GM18520 (cell line): ENCODE measurements around the gene PHAX.
"Not testable (repeated sequence)": the region's sequence is repeated elsewhere in the genome, so short reads cannot be mapped to it uniquely, and the experiment has no call there.

Experiments
- ATAC-seq: cut with Tn5 transposase; IDR thresholded peaks from one replicate; pipeline ENCODE4 v1.9.1; 2021; ENCODE audit not compliant: unreplicated experiment

The PHAX gene, protein sequence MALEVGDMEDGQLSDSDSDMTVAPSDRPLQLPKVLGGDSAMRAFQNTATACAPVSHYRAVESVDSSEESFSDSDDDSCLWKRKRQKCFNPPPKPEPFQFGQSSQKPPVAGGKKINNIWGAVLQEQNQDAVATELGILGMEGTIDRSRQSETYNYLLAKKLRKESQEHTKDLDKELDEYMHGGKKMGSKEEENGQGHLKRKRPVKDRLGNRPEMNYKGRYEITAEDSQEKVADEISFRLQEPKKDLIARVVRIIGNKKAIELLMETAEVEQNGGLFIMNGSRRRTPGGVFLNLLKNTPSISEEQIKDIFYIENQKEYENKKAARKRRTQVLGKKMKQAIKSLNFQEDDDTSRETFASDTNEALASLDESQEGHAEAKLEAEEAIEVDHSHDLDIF

DNA sequence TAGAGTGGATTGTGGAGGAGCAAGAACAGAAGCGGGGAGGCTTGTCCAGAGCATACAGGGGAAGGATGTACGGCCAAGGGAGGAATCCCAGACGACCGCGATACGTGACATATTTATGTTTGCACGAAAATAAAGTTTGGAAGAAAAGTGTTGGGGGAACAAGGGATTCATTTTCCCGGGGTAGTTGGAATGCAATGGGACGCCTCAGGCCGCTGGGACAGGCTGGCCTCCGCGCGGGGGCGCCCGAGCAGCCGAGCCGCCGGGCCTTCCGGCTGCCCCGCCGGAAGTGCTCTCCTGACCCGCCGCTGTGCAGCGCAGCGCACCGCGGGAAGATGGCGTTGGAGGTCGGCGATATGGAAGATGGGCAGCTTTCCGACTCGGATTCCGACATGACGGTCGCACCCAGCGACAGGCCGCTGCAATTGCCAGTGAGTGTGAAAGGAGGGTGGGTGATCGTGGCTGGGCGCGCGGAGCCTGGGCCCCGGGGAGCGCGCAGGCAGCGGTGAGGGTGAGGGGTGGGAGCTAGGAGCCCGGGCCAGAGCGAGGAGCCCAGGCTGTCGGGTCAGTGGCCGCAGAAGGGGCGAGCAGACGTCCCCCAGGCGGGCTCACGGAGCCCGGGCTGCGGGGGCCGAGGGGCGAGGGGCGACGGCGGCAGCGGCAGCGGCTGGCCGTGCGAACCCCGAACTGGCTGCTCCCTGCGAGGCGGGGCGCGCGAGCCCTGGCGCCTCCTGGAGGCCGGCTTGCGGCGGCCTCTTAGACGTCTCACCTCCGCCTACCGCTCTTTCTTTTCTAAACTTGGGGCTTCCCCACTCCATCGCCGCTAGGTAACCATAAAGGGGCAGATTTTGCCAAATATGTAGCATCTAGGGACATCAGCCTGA, at the start of gene PHAX:
Gene PHAX, plus strand, starts transcription at position 317 of the 881 bp plus-strand sequence. Its CDS starts 16 bp downstream, at position 333.
- ATAC-seq, result peak; percentile 91

DNA sequence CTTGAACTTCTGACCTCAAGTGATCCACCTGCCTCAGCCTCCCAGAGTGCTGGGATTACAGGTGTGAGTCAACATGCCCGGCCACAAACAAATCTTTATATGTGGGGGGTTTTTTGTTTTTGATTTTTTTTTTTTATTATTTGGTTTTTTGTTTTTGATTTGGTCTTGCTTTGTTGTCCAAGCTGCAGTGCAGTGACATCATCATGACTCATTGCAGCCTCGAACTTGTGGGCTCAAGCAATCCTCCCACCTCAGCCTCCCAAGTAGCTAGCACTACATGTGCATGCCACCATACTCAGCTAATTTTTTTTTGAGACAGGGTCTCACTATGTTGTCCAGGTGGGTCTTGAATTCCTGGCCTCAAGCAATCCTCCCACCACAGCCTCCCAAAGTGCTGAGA, 48.1 kb upstream of the PHAX start:
- ATAC-seq, result no peak

DNA sequence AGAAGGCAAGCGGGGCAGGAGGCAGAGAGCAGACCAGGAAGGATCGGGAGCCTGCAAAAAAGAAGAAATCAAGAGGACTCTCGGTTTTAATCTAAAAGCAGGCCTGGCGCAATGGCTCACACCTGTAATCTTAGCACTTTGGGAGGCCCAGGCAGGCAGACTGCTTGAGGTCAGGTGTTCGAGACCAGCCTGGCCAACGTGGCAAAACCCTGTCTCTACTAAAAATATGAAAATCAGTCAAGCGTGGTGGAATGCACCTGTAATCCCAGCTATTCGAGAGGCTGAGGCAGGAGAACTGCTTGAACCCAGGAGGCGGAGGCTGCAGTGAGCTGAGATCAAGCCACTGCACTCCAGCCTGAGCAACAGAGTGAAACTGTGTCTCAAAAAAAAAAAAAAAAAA, 45.6 kb upstream of the PHAX start:
- ATAC-seq, result not testable (repeated sequence)

DNA sequence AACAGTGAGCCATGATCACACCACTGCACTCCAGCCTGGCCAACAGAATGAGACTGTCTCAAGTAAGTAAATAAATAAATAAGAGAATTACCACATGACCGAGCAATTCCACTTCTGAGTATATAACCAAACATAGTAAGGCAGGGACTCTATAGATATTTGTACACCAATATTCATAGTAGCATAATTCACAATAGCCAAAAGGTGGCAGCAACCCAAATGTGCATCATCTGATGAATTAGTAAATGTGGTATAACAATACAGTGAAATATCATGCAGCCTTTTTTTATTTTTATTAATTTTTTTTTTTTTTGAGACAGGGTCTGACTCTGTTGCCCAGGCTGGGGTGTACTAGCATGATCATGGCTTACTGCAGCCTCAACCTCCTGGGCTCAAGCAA, 38.8 kb upstream of the PHAX start:
- ATAC-seq, result no peak

DNA sequence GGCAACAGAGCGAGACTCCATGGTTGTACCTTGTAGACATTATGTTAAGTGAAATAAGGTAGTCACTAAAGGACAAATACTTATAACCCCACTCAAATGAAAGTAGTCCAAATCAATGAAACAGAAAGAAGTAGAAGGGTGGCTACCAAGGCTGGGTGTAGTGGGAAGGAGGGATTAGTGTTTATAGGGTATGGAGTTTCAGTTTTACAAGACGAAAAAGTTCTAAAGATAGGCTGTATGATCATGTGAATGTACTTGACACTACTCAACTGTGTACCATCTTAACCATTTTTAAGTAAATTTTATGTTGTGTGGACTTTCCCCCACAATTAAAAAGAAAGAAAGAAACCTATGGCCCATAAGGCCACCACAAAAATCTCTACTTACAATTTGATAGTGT, 37.9 kb upstream of the PHAX start:
- ATAC-seq, result peak; percentile 83

DNA sequence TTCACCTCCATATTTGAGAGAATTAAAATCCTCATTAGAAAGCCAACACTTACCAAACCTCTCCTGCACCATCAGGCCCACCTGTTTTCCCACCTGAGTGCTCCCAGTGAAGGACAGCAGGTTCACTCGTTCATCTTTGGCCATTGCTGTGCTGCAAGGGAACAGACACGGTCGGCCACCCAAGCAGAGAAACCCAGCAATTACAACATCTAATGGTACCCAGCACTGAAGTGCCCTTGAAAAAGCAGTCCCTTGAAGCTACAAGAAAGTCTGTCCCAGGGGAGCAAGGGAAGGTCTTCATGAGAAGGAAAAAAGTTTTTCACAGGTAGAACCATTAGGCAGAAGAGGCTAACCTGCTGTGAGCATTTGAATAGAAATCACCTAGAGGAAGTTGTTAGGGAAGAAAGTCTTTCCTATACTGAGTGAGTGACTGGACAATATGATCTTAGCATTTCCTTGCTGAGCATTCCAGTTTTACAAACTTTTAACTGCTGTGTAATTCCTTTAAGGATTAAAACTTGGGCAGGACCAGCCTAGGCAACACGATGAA, 32.5 kb upstream of the PHAX start:
- ATAC-seq, result no peak

DNA sequence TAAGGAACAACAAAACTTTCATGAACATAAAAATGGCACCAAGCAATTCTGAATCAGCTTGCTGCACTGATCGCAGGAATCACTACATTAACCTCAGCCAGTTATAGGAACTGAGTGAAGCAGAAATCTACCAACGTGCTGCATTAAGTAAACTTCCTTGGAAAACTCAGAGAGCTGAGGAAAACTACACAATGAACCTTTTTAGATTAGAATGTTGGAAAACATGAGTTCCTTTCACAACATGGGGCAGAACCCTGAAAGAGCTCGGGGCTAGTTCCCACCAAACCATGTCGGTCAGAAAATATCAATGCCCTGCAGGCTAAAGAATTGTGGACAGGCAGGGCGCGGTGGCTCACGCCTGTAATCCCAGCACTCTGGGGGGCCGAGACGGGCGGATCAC, 25.1 kb upstream of the PHAX start:
- no peak for ATAC-seq

DNA sequence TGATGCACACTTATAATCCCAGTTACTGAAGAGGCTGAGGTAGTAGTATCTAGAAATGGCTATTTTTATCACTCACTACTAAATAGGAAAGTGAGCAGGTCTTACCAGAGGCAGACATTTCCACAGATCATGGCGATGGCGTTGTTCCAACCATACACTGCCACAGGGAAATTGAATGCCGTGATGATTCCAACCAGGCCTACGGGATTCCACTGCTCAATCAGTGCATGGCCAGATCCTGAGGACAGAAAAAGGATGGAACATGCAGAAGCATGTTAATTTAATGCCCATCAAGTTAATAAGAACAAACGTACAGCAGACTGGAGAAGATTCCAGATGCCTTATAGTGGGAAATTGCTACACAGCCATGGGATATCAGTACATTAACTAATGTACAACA, 23.8 kb upstream of the PHAX start:
- ATAC-seq, result no peak

DNA sequence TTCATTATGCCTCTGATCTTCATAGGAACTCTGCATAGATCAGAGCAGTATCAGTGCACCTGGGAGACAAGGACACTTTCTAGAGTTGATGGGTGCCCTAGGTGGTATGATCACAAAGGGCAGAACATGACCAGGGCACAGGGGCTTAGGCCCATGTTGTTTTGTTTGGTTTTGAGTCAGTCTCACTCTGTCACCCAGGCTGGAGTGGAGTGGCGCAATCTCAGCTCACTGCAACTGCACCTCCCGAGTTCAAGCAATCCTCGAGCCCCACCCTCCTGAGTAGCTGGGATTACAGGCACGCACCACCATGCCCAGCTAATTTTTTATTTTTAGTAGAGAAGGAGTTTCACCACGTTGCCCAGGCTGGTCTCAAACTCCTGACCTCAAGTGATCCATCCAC, 23.3 kb upstream of the PHAX start:
- ATAC-seq, result no peak

DNA sequence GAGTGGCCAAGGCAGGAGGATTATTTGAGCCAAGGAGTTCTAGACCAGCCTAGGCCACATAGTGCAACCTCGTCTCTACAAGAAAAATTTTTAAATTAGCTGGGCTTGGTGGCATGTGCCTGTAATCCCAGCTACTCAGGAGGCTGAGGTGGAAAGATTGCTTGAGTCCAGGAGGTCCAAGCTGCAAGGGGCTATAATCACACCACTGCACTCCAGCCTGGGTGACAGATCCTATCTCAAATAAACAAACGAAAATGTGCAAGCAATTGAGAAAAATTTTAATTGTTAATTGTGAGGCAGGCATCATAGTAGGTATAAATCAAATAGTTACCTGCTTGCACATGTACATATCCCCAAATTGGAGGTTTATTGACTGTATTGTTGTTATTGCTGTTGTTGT, 21.0 kb upstream of the PHAX start:
- ATAC-seq, result no peak

DNA sequence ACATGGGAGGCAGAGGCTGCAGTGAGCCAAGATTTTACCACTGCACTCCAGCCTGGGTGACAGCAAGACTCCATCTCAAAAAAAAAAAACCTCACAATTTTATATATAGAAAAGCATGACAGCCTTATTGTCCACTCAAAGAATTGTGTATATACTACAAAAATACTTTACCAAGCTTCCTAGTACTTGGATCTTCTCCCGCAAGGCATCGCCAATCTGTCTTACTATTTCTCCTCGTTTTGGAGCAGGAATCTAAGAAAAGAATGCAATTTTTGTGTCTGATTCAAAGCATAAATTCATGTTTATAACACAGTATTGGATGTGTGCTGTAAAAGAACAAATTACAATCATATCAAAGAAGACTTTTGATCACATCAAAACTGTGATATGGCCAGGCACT, 17.0 kb upstream of the PHAX start:
- ATAC-seq, result no peak

DNA sequence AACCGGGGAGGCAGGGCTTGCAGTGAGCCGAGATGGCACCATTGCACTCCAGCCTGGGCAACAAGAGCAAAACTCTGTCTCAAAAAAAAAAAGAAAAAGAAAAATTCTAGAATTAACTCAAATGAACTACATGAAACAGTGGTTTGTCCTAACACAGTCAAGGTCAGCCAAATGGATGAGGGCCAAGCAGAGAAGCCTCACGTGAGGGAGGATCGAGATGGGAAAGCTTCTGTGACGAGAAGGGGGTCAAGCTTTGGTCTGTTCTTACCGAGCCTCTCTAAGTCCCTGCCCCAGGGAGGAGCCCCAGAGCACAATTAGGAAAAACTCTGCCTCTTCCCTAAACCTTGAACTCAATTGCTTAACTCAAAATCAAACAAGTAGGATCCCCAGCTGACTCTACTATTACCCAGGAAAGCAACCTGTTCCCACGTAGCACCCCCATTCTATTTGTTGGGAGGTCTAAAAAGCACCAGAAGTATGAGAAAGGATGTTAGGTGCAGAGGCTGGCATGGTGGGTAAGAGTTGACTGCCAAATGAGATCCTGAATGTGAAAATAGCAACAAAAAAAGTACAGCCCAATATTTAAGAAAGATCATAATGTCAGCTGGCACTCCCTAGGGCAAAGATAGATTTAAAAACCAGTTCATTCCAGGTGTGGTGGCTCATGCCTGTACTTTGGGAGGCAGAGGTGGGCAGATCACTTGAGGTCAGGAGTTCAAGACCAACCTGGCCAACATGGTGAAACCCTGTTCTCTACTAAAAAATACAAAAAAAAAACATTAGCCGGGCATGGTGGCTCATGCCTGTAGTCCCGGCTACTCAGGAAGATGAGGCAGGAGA, 13.0 kb upstream of the PHAX start:
- no peak for ATAC-seq

DNA sequence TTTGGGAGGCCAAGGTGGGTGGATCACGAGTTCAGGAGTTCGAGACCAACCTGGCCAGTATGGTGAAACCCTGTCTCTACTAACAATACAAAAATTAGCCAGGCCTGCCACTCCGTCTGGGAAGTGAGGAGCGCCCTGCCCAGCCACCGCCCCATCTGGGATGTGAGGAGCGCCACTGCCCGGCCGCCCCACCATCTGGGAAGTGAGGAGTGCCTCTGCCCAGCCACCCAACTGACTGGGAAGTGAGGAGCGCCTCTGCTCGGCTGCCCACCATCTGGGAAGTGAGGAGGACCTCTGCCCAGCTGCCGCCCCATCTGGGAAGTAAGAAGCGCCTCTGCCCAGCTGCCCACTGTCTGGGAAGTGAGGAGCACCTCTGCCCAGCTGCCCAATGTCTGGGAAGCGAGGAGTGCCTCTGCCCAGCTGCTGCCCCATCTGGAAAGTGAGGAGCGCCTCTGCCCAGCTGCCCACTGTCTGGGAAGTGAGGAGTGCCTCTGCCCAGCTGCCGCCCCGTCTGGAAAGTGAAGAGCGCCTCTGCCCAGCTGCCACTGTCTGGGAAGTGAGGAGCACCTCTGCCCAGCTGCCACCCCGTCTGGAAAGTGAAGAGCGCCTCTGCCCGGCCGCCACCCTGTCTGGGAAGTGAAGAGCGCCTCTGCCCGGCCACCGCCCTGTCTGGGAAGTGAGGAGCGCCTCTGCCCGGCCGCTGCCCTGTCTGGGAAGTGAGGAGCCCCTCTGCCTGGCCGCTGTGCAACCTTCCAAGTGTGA, 11.0 kb upstream of the PHAX start:
- no peak for ATAC-seq

DNA sequence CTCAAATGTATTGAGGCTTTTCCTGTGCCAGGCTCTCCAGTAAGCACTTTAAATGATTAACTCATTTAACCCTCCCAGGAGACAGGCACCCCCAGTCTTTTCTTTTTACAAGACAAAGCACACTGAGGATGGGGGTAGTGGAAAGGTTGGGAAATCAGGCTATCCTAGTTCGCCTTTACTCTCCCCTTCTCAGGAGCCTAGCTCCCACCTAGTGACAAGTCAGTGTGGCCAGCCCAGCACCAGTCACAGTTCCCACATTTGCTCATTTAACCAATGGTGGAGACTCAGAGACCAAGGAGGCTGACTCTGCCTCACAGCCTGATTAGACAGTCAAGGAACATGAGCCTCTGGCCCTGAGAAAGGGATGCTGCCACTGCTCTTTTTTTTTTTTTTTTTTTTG, 9.2 kb upstream of the PHAX start:
- ATAC-seq, result no peak

DNA sequence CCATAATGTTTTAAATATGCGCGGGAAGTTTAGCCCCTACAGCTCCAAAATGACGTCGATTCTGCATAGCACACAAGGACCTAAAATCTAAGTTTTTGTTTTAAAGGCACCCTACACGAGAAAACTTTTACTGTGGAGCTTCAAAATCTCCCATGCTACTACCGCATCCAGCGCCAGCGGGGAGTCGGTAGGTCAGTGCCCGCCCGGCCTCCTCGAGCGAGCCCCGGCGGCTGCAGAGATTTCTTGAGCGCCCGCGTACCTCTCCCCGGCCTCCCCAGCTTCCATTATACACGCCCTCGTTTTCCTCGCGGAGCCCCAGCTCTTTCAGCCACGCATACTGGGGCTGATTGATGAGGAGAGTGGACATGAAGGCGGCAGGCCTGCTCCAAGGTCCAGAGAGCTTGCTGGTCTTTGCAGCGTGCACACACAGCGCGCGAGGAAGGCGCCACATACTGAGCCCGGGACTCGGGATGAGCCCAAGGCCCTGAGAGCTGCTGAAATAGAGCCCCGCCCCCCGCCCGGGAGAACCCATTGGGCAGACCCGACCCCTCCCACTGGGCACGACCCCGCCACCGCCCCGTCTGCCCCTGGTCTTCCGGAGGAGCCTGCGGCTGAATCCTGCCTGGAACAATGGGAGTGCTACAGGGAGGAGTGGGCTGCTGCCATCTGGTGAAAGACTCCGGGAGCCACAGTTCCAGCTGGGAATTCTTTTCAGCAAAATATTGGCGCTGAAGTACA, 5.8 kb upstream of the PHAX start, which contains the start of gene ALDH7A1:
Gene ALDH7A1, minus strand, starts transcription at position 472 of the 738 bp plus-strand sequence. Its CDS starts 21 bp downstream, at position 451.
- no peak for ATAC-seq

DNA sequence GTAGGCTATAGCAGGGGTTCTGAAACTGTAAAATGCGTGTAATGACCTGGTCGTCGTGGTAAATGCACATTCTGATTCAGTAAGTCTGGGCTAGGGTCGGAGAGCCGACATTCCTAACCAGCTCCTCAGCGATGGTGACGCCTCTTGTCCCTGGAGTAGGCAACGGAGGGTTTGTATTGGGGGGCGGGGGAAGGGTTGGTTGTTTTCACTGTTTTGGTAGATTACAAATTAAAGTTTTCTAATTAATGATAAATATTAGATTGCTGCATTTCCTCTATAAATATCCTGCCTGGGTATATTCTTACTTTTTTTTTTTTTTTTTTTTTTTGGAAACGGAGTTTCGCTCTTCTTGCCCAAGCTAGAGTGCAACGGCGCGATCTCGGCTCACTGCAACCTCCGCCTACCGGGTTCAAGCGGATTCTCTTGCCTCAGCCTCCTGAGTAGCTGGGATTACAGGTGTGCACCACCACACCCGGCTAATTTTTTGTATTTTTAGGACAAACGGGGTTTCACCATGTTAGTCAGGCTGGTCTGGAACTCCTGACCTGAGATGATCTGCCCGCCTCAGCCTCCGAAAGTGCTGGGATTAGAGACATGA, 5.2 kb upstream of the PHAX start:
- no peak for ATAC-seq

DNA sequence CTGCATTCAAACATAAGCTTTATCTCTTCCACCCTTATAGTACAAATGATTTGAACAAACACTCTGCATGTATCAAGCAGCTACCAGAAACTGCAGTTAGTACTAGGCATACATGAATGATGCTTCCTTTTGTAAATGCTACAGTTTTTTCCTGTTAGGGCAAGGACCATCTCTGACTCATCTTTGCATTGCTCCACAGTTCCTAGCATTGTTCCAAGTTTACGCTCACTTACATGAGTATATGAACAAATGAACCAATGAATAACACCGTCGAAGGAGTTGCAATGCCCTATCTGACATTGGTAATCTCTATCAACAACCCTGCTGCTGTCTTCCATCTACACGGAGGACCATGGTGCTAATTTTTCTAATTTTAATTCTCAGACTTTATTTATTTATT, 3.6 kb upstream of the PHAX start:
- ATAC-seq, result no peak

DNA sequence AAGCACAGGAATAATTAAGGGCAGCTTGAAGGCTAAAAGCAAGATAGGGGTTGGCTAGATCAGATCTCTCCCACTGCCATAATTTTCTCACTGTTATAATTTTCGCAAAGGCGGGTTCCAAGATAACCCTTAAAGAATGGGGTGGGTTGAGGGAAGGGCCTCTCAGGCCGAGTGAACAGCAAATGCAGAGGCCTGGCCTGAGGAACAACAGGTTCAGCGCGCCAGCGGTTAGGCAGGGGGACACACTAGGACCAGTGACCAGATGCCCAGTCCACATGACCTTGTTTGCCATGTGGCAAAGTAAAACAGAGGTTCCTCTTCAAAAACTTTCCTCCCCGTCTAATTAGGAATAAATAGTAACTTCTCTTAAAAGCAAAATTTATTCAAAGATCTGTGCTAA, 1.2 kb upstream of the PHAX start:
- ATAC-seq, result no peak
